ENCODE results near the gene SCYGR1.
"Not testable (repeated sequence)": the region's sequence is repeated elsewhere in the genome, so short reads cannot be mapped to it uniquely, and the experiment has no call there.

SCYGR1 gene, protein sequence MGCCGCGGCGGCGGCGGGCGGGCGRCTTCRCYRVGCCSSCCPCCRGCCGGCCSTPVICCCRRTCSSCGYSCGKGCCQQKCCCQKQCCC

GRCh38 chr2:227387583-227387982, at the start of gene SCYGR1:
SCYGR1 (minus strand) TSS chr2:227387949; CDS start chr2:227387949, 0 bp downstream.
- H3K4me1 Mint-ChIP-seq; H3K9me3 Mint-ChIP-seq; H3K36me3 Mint-ChIP-seq (ENCODE audit: low read depth); H3K27ac Mint-ChIP-seq; H3K27me3 Mint-ChIP-seq (ENCODE audit: low read depth); H3K4me3 Mint-ChIP-seq: not testable (repeated sequence)

DNA sequence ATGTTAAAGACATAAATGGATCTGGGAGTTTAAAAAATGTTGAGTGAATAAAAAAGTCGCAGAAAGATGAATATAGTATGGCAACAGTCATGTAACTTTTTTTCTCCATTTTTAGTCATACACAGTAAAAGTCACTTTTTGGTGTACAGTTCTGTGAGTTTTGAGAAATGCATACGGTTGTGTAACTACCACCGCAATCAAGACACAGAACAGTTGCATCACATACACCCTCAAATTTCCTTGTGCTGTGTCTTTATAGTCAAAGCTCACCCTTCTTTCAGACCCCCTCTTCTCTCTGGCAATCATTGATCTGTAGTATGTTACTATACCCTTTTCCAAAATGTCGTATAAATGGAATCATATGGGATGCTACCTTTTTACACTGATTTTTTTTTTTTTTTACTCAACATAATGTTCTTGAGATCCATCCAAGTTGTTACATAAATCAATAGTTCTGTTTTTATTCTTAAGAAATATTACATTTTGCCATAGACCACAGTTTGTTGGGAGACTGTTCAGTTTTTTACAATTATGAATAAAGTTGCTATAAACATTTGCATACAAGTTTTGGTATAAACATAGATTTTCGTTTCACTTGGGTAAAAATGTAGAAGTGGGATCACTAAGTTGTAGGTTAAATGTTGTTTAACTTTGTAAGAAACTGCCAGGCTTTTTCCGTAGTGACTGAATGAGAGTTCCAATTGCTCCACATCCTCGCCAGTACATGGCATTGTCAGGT, 48.9 kb upstream of the SCYGR1 start:
- Mint-ChIP-seq H3K9me3 (peaks cover 10% of the 10 kb centered on the region), H3K27me3 (ENCODE audit: low read depth) (no peaks in the 10 kb centered on the region), H3K27ac (no peak overlapping the region), H3K4me1 (no peaks in the 10 kb centered on the region), H3K36me3 (ENCODE audit: low read depth) (peaks cover 5% of the 10 kb centered on the region), H3K4me3 (no peak overlapping the region)
- TF ChIP-seq, protein P1, sequence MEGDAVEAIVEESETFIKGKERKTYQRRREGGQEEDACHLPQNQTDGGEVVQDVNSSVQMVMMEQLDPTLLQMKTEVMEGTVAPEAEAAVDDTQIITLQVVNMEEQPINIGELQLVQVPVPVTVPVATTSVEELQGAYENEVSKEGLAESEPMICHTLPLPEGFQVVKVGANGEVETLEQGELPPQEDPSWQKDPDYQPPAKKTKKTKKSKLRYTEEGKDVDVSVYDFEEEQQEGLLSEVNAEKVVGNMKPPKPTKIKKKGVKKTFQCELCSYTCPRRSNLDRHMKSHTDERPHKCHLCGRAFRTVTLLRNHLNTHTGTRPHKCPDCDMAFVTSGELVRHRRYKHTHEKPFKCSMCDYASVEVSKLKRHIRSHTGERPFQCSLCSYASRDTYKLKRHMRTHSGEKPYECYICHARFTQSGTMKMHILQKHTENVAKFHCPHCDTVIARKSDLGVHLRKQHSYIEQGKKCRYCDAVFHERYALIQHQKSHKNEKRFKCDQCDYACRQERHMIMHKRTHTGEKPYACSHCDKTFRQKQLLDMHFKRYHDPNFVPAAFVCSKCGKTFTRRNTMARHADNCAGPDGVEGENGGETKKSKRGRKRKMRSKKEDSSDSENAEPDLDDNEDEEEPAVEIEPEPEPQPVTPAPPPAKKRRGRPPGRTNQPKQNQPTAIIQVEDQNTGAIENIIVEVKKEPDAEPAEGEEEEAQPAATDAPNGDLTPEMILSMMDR (IDR thresholded peaks at IDR 0.05; ENCODE audit: unreplicated experiment in 3 of 3) = no peak

GRCh38 chr2:227433171-227433570, 45.4 kb upstream of the SCYGR1 start:
- H3K4me1 Mint-ChIP-seq = no peaks in the 10 kb centered on the region
- peaks cover 4% of the 10 kb centered on the region for H3K27me3 Mint-ChIP-seq (ENCODE audit: low read depth)
- H3K9me3 Mint-ChIP-seq = peaks cover 10% of the 10 kb centered on the region
- TF ChIP-seq, protein P1 (IDR thresholded peaks at IDR 0.05; ENCODE audit: unreplicated experiment in 3 of 3) = no peak
- no peak overlapping the region for H3K27ac Mint-ChIP-seq
- H3K36me3 Mint-ChIP-seq (ENCODE audit: low read depth) = peaks cover 5% of the 10 kb centered on the region
- H3K4me3 Mint-ChIP-seq = no peak overlapping the region

DNA sequence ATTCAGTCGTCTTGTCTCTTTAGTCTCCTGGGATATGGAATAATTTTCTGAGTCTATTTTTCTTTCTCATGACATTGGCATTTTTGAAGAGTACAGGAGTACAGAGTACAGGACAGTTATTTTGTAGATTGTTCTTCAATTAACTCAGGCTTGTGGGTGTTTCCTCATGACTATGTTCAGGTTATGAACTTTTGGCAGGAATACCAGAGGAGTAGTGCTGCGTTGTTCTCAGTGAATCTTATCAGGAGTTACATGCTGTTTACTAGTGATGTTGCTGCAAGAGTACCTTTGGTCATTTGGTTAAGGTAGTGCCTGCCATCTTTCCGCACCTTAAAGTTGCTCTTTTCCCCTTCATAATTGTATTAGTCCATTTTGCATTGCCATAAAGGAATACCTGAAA, 42.9 kb upstream of the SCYGR1 start:
- Mint-ChIP-seq H3K27me3 (ENCODE audit: low read depth) (peaks cover 4% of the 10 kb centered on the region), H3K4me1 (no peaks in the 10 kb centered on the region), H3K27ac (no peak overlapping the region), H3K9me3 (peaks cover 10% of the 10 kb centered on the region), H3K4me3 (no peak overlapping the region), H3K36me3 (ENCODE audit: low read depth) (peaks cover 5% of the 10 kb centered on the region)
- TF ChIP-seq, protein P1 (IDR thresholded peaks at IDR 0.05; ENCODE audit: unreplicated experiment in 3 of 3) = no peak

DNA sequence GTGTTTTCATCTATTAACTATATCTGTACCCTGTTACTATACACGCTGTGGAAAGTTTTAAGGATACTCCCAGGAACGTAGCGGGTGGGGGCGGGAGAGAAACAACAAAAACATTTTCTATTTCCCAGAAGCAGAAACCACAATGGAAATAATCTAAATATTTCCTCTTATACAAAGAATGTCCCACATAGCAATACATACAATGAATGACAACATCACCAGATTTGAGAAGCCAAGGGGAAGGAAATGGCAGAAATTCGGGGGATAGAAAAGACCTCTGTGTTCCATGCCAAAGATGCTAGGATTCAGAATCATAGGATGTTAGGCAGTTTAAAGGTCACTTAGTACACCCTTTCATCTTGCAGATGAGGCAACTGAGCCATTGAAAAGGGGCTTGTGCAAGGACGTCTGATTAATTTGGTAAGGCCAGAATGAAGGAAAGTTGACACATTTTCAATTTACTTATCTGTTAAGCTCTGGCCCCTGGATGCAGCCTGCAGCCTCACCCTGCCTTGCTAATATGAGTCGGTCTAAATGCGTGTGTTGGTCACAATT, 41.1 kb upstream of the SCYGR1 start:
- H3K27ac Mint-ChIP-seq = no peak overlapping the region
- H3K27me3 Mint-ChIP-seq (ENCODE audit: low read depth) = peaks cover 4% of the 10 kb centered on the region
- H3K4me3 Mint-ChIP-seq = no peak overlapping the region
- no peaks in the 10 kb centered on the region for H3K4me1 Mint-ChIP-seq
- H3K36me3 Mint-ChIP-seq (ENCODE audit: low read depth) = peaks cover 5% of the 10 kb centered on the region
- H3K9me3 Mint-ChIP-seq = peaks cover 10% of the 10 kb centered on the region
- TF ChIP-seq, protein P1 (IDR thresholded peaks at IDR 0.05; ENCODE audit: unreplicated experiment in 3 of 3) = no peak

DNA sequence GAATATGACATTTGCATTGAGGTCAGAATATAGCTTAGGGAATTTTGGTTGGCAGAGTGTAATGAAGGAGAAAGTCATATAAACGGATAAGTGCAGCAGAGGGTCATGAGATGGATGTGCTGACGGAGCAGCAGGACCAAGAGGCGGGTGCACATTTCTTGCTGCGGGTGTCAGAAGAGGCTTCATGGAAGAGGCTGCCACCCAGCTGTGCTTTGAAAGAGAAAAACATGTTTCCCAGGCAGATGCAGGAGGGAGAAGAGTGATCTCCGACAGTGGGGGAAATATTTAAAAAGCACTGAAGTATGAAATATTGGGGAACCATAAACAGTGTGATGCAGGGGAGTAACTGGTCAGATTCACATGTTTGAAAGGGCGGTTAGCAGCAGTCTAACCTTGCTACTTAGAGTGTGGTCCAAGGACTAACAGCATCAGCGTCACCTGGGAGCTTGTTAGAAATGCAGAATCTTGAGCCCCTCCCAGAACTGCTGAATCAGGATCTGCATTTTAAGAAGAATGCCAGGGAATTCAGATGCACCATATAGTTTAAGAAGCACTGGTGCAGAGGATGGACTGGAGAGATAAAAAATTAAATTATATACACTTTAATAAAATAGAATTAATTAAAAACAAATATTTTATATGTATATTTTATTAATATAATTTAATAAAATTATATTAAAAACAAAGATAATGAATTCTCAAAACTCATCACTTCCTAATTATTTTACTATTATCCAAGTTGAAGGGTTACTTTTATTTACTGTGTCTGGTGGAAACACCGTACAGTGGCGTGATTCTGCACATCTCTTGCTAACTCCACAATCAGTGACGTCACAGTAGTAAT, 36.1 kb upstream of the SCYGR1 start:
- Mint-ChIP-seq H3K4me3 (no peak overlapping the region), H3K27me3 (ENCODE audit: low read depth) (no peaks in the 10 kb centered on the region), H3K4me1 (no peaks in the 10 kb centered on the region), H3K36me3 (ENCODE audit: low read depth) (no peaks in the 10 kb centered on the region), H3K9me3 (no peaks in the 10 kb centered on the region), H3K27ac (peak overlapping the region in 1 of 3 experiments; percentile 7)
- TF ChIP-seq, protein P1 (IDR thresholded peaks at IDR 0.05; ENCODE audit: unreplicated experiment in 3 of 3) = no peak
